SK-N-MC (cell line): ENCODE results near the gene SLC10A7.

ENCODE experiments used
- DNase-seq: peaks from one replicate; pipeline ENCODE4 v3.0.0-alpha.2; 2011; ENCODE audit warnings: low read depth, low spot score
- H3K27ac ChIP-seq: fragments of 200-600 bp; sonication (generic); 2 replicates; pipeline ENCODE4 v1.5.1; 2016; ENCODE audit warnings: mixed run types
- H3K36me3 ChIP-seq: fragments of 200-600 bp; sonication (generic); 2 replicates; pipeline ENCODE4 v1.6.1; 2017; ENCODE audit warnings: antibody characterized with exemption, low read length, mixed read lengths; ENCODE audit not compliant: insufficient read depth
- H3K4me3 ChIP-seq: fragments of 200-600 bp; sonication (generic); 2 replicates; pipeline ENCODE4 v1.5.1; 2016
- H3K9ac ChIP-seq: fragments of 200-600 bp; sonication (generic); 2 replicates; pipeline ENCODE4 v1.8.0; 2017; ENCODE audit warnings: mixed run types, mixed read lengths; ENCODE audit not compliant: insufficient read length
- H3K9me3 ChIP-seq: fragments of 200-600 bp; sonication (generic); 2 replicates; pipeline ENCODE4 v1.6.1; 2017; ENCODE audit warnings: low read depth, mild to moderate bottlenecking, antibody characterized with exemption, low read length, moderate library complexity, mixed read lengths
- EZH2 ChIP-seq: fragments of 200-600 bp; sonication (generic); IDR thresholded peaks from one replicate; pipeline ENCODE4 v1.6.1; 2017; ENCODE audit warnings: antibody characterized with exemption
- FOXP2 ChIP-seq: optimal IDR thresholded peaks from 2 replicates; pipeline ENCODE3; 2011; ENCODE audit warnings: mild to moderate bottlenecking, moderate library complexity; ENCODE audit not compliant: insufficient read depth; ENCODE audit errors: extremely low read length, control extremely low read depth
- POLR2AphosphoS5 ChIP-seq: IDR thresholded peaks from 2 replicates; pipeline ENCODE4 v1.6.1; 2012; ENCODE audit warnings: mild to moderate bottlenecking, low read depth, low read length, borderline replicate concordance

Gene SLC10A7

DNA sequence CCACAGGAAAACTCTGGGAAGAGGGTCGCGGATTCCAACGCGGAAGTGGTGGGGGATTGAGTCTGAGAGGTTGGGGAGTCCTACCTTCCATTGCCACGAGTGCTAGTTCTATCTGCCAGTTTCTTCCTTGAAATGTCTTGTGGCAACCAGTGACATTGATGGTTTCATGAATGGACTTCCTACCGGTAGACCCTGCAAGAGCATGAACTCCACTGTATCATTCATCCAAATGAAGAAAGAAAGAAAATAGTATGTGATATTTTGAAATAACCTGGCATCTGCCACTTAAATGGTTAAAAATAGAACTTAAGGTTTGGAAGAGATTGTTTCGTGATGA is 1.1 kb upstream of the SLC10A7 start:
- DNase-seq: no peak
- H3K9ac ChIP-seq: peak overlapping the region; percentile 84
- H3K9me3 ChIP-seq: no peaks in the 10 kb centered on the region
- H3K4me3 ChIP-seq: peak overlapping the region; percentile 93
- H3K36me3 ChIP-seq: no peaks in the 10 kb centered on the region
- no peak for TF ChIP-seq EZH2
- no peak for TF ChIP-seq POLR2AphosphoS5
- TF ChIP-seq FOXP2: no peak
- H3K27ac ChIP-seq: no peak overlapping the region

DNA sequence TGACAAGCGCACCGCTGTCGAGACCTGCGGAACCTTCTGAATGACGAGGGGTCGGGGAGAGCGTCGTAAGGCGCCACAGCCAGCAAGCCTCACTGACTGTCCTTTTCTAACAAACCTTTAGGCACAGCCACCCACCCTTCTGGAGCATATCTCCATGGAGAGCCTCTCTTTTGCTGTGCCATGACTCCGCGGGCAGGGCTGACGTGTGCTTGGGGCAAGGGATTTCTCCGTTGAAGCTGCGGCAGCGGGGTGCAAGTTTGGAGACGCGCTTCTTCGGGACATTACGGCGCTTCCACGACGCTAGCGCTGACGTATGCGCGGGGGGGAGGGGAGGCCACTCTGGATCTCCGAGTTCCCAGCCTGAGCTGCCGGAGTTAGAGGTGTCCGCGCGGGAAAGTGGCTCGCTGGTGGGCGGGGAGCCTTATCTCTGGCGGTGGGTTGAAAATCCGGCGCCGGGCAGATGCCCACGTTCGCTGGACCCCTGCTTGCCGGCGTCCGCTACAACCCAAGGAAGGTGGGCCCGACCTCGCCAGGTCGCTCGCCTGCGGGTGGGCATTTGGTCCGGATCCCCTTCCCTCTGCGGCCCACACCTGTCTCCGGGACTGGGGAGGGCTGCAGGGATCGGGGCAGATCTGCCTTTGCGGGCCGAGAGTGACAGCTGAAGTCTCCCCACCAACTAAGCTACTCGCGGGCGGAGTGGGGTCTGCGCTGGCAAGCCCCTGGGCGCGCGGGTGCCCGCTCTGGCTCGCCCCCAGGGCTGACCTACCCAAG is 543 bp upstream of the SLC10A7 start:
- Histone ChIP-seq H3K9me3 (no peaks in the 10 kb centered on the region), H3K4me3 (peak overlapping the region; percentile 93), H3K9ac (peak overlapping the region; percentile 84), H3K36me3 (no peaks in the 10 kb centered on the region), H3K27ac (peak overlapping the region; percentile 43; the same call in 1 of the 2 replicates)
- peak; percentile 47 for DNase-seq
- TF ChIP-seq POLR2AphosphoS5 (peak; percentile 78), EZH2 (no peak)

DNA sequence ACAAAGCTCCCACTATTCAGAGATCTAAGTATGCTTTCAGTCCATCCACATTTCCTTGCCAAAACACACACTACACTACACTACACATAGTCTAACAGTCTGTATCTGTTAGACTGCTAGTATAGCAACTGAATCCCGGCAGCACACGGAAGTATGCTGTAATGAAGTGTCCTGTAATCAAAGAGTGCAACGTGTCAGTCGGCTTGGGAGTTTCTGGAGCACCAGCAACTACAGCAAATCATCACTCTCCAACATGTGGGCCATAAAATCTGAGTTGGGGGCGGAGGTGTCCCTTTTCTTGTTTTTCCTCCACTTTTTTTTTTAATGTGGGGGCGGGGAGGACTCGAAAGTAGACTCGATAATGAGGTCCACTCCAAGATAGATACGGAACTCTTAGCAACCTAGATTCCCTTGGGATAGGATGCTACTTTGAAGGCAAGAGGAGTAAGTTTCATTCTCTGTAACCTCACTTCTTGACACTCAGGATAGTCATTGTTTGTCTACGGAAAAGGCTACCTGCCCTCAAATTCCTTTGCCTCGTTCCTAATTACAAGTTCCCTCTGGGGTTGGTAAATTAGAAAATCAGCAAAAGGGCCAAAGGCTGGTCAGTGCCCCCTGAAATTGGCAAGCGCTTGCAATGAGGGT is 722 bp downstream of the SLC10A7 start:
- no peak for DNase-seq
- H3K27ac ChIP-seq: peak overlapping the region; percentile 67
- peaks cover 3% of the 10 kb centered on the region; the same call in 1 of the 2 replicates for H3K36me3 ChIP-seq
- TF ChIP-seq FOXP2: no peak
- TF ChIP-seq EZH2: no peak
- no peak for TF ChIP-seq POLR2AphosphoS5
- no peaks in the 10 kb centered on the region for H3K9me3 ChIP-seq
- H3K9ac ChIP-seq: peak overlapping the region; percentile 83
- H3K4me3 ChIP-seq: peak overlapping the region; percentile 93

DNA sequence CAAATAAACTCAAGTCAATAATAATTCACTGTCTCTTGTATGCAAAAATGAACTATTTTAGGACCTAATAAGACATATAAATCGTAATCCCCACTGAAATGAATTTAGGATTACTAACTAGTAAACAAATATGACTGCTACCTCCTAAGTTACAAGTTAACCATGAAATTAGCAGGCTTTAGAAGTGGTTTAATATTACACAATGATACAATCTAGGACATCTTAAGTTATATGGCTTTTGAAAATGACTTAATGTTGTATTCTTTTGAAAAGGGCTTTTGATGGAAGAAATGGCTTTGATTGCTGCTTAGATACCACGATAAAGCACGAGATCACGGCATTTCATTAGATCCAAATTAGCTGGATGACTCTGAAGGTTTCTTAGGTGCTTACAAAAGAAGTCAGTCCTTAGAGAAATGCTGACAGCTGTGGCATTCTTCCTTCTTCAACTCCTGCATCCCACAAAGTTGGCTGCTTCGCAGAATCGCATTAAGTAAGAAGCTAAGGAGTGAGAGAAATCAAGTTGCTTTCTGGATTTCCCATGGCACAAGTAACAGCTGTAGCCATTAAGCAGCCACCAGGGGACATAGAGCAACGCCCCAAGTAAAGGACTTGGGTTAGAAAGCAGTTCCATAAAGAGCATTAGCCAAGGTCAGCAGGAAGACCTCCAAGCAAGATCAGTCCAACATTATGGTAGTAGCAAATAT is 6.9 kb downstream of the SLC10A7 start:
- no peak for DNase-seq
- Histone ChIP-seq H3K27ac (0 out of 2 replicates have a peak overlapping the region, but pooled peaks have one; percentile 6), H3K9me3 (no peaks in the 10 kb centered on the region), H3K4me3 (no peak overlapping the region), H3K9ac (no peak overlapping the region), H3K36me3 (peaks cover 23% of the 10 kb centered on the region)
- TF ChIP-seq FOXP2 (no peak), POLR2AphosphoS5 (no peak), EZH2 (no peak)

DNA sequence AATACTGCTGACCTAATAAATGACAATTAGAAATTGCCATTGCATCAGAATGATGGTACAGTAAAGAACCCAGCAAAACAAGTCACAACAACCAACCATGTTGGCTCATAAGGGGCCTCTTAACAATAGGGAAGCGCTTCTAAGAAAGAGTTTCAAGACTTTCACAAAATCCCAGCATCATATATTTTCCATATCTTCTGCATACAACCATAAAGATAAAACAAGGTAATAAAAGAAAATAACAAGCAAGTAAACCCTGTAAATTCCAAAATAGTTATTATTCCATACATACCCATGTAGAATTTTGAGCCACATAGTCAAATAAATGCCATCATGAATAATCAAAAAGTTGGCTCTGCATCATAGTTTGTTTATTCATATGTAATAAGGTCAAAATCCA is 8.2 kb downstream of the SLC10A7 start:
- Histone ChIP-seq H3K4me3 (no peak overlapping the region), H3K36me3 (peaks cover 28% of the 10 kb centered on the region), H3K9ac (no peak overlapping the region), H3K9me3 (no peaks in the 10 kb centered on the region), H3K27ac (no peak overlapping the region)
- DNase-seq: no peak
- TF ChIP-seq EZH2: no peak
- no peak for TF ChIP-seq FOXP2
- TF ChIP-seq POLR2AphosphoS5: no peak

DNA sequence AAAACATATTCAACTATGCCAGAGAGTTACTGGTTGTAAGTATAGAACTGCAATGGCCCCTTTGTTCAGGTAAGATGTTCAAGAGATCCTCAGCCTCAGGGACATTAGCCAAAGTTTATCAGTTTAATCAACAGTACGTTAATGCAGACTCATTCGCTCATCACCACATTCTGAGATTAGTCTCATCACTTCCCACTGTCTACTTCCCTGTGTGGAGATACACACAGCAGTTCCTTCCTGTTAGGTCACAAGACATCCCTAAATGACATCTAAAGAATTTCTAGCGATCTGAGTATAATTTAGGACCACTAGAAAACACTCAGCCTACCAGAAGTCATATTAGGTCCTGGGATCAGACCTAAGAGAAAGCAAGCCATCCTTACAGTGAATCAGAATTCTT is 10.4 kb downstream of the SLC10A7 start:
- H3K9ac ChIP-seq: no peak overlapping the region
- TF ChIP-seq EZH2: no peak
- no peak for TF ChIP-seq FOXP2
- TF ChIP-seq POLR2AphosphoS5: no peak
- no peak overlapping the region for H3K27ac ChIP-seq
- DNase-seq: no peak
- peaks cover 25% of the 10 kb centered on the region for H3K36me3 ChIP-seq
- H3K9me3 ChIP-seq: no peaks in the 10 kb centered on the region
- no peak overlapping the region for H3K4me3 ChIP-seq

DNA sequence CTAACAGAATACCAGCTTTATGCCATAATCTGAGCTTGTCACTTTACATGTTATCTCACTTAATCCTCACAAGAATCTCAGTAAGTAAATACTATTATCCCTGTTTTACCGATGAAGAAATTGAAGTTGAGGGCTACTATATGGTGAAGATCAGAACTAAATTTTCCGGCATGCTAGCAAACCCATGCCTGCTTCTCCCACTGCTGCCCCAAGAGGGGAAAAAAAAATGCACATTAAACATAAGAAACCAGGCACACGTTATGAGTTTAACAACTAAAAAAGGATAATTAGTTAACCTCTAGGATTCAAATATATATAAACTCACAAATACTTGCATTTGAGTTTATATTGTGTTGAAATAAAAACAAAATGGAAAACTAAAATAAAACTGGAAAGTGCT is 10.8 kb downstream of the SLC10A7 start:
- DNase-seq: no peak
- Histone ChIP-seq H3K27ac (no peak overlapping the region), H3K9ac (no peak overlapping the region), H3K9me3 (no peaks in the 10 kb centered on the region), H3K4me3 (no peak overlapping the region), H3K36me3 (peaks cover 25% of the 10 kb centered on the region)
- TF ChIP-seq FOXP2: no peak
- no peak for TF ChIP-seq POLR2AphosphoS5
- TF ChIP-seq EZH2: no peak

DNA sequence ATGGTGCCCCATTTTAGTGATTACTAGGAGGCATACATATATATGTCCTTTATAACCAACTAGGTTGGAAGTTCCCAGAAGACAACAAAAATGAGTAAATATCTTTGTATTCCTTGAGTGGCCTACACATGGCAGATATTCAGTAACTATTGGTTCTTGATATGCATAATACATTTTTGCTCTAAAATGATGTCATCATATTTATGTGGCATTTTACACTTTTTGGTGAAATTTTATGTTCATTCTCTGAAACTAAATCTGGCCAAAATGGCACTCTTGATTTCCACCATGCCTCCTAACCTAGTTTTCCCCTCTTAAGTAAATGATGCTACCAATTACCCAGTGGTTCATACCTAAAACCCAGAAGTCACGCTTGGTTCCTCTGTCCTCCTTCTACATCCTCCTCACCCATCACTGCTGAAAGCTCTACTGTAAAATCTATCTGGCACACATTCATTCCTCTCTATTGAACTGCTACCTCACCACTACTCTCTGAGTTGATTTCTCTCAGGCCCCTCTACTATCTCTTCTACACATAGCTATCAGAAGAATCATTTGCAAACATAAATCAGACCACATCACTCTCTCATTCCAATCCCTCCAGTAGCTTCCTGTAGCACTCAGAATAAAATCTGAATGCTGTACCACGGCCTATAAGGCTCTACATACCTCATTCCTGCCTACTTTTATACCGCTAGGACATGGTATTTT is 13.4 kb downstream of the SLC10A7 start:
- no peaks in the 10 kb centered on the region for H3K9me3 ChIP-seq
- H3K9ac ChIP-seq: no peak overlapping the region
- peaks cover 20% of the 10 kb centered on the region for H3K36me3 ChIP-seq
- H3K27ac ChIP-seq: no peak overlapping the region
- TF ChIP-seq POLR2AphosphoS5 (no peak), EZH2 (no peak)
- DNase-seq: no peak
- no peak overlapping the region for H3K4me3 ChIP-seq
